ENCODE data around the gene COMMD8.

Gene COMMD8

DNA sequence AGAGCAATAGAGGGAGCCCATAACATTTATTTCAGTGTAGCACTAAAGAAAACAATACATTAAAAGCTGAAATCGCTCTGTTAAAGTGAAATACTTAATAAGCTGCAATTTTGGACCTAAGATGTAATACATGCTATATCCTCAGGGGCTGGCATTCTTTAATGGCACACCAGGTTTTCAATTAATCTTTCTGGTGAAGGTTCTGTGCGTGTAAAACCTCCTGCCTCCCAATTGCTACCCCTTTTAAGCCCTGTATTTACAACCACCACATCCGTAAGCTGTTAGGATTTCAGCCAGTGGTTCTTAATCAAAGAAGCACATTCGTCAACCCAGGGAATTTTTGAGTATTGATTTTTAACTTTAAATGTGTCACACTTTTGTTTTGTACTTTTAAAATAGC lies 7.6 kb upstream of the COMMD8 start:
- no peak for DNase-seq

DNA sequence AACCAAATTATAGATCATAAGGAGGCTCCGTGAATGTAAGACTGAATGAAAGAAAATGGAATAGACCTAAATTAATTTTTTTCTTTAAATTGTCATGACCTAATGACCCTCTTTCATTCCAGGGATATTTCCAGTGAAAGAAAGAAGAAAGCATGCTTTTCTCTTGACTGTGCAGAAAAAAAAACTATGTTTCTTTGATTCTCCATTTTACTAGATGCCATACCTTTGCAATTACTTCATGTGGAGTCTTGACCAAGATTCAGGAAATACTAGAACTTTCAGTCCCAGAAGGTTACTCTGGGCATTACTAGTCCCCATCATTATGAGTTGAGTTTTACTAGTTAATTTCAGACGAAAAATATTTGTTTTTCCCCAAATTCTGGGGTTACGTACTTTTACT lies 6.4 kb upstream of the COMMD8 start:
- no peak for DNase-seq

DNA sequence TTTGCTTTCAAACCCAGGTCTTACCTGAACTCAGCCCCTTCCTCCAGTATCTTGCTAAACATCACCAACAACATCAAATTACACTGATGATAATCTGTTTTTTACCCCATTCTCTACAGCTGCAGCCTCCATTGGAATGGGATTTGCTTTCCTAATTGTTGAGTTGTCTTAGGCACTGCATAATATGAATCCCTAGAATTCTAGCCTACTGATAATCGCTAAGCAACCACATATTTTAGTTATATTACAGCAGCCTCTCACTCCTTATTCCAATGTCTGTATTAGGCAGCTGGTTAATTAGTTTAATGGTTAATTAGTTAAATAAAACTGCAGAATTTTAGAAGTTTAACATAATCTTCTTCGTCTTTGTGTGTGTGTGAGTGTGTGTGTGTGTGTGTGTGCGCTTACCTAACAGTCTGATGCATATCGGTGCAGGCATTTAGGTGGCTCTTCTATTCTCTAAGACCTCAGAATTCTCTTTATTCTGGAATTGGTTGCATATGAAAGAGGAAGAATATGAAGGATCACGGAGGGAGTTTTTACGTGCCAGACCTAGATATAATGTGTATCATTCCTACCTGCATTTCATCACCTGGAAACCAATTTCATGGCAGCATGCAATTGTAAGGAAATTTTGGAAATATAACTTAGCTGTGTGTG lies 5.3 kb upstream of the COMMD8 start:
- no peak for DNase-seq

DNA sequence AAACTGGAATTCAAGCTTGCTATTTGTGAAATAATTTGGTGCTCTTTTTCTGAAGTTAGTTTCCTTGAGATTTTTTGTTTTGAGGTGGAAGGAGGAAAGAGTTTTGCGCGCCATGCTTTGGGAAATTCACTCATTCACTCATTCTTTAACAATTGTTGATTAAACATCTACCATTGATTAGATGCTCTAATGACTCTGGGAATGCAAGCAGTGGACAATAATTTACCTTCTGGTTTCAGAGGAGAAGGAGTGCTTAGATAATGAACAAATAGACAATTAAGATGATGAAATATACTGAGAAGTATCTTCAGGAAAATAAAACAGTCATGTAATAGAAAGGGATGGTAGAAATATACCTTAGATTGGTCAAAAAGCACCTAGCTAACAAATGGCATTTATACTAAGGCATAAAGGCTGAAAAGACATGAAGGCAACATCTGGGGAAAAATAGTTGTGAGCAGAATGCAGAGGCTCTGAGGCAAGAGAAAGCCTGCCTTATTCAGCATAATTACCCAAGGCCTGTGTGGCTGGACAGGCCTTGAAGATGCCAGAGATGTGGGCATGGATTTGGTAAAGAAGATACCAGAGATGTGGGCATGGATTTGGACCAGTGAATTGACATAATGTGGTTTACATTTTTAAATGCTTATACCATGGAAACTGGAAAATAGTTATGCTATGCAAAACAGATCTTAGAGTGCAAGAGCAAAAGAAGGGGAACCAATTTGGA lies 2.7 kb upstream of the COMMD8 start:
- no peak for DNase-seq

DNA sequence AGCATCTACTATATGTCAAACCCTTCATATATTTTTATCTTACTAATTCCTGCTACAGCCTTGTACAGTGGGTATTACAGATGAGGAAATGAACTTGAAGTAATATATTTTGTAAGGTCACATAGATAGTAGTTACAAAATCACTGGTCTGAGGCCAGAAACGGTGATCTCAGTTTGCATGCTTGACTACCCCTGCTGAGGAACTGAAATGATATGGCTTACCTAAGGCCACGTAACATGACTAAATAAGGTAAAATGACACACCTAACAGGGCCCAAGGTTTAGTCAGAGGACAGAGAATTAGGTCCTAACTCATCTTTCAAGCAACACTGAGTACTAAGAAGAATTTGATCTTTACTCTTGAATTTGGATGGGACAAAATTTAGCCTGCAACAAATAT lies 1.5 kb upstream of the COMMD8 start:
- no peak for DNase-seq

DNA sequence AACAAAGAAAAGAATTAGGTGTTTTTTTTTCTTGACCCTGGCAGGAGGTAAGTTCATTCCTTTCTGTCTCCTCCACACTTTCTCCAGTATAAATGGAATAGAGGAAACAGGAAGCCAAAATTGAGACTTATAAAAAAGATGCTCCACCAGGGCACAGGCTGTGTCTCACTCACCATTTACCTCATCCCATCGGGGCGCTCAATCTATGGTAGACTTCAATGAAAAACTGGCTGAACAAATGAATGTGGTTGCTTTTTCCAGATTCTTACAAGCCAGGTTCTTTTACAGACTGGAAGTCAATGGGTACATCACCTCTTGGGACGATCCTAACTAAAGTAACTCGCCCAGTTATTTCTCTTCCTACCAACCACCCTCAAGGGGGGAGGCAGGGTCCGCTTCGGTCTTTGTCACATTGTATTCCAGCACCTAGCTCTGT lies 685 bp downstream of the COMMD8 start:
- no peak for DNase-seq

DNA sequence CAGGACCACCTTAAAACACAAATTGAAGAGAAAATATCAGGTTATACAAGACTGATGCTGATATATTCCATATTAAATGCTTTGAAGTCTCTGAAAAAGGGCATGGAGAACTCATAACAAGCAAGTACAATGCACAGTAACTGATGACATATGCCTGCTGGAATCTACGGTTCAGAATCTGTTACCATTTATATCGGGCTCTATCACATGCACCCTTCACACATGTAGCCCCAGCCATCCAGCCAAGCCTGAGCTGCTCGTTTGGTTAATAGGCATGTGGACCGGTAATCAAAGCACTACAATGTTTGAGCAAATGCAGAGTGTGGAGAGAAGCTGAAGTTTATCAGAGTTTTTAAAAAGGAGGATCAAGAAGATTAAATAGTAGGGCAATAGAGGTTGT lies 11.8 kb downstream of the COMMD8 start:
- DNase-seq = no peak

DNA sequence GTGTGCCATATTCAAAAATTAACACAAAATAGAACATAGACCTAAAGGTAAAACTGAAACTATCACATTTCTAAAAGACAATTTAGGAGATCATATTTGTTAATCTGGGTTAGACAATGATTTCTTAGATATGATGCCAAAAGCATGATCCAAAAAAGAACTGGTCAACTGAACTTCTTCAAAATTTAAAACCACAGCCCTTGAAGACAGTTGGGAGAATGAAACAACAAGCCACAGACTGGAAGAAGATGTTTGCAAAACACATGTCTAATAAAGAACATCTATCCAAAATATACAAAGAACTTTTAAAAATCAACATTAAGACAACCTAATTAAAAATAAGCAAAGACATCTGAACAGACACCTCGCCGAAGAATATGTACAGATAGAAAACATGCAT lies 19.5 kb downstream of the COMMD8 start:
- DNase-seq = no peak

DNA sequence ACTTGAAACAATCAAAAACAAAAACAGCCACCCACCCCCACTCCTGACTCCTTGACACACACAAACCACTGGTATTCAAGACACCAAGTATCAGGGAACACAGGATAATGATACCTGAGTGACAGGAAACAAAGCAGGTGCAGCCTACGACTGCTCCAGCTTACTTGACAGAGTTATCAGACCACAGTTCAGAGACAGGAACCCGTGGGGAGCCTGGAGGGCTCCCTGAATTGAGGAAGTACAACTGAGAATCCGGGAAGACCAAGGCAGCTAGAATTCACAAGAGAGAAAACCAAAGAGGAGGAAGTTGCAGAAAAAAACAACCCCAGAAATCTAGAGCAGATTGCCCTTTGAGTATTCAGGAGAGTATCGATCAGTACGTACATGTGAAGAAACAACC lies 20.5 kb downstream of the COMMD8 start:
- DNase-seq = no peak

DNA sequence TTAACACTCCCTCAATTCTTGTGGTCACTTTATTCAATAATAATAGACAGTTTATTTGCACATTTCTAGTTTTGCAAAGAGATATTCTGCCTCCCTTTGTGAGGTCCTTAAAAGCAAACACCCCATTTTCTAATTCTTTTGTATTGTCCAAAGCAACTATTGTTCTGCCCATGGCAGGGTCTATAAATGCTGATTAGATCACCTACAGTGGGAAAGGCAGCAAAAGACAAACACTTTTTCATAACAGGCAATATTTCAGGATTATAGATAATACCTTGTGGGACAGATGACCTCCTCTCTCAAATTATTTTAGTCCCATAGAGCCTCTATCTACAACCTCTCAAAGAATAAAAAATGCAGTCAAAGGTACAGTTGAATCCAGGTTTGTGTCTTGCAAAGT lies 28.6 kb downstream of the COMMD8 start:
- DNase-seq = no peak

DNA sequence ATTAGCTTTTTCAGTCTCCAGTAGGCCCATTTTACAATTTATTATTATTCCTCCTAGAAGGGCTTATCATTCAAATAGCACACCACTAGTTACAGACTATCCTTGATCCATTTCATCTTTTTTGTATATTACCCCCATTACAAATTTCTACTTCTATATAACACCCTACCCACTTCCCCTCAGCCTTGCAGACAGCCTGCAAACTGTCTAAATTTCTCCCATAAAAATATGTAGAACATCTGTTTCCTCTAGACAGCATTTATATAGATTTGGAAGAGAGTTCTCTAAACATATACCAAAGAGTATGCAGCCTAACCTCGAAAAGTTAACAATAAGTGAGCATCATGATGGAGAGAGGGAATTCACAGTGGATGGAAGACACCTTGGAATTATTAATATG lies 30.8 kb downstream of the COMMD8 start:
- DNase-seq = no peak

DNA sequence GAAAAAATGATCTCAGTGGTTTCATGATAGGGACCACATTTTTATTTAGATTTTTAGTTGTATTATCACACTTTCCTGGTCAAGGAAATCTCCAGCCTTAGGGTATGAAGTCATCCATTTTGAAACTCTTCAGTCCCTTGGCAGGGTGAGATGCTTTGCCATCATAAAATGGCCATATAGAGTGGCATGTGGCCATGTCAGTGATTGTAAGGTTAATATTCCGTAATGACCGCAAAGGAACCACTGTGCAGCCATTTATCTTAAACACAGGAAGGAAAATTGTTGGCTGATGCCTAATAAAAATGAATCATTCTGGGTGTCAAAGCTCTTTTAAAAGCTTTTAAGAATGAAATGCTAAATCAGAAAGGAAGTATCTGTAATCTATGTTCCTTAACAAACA lies 35.6 kb downstream of the COMMD8 start:
- no peak for DNase-seq

DNA sequence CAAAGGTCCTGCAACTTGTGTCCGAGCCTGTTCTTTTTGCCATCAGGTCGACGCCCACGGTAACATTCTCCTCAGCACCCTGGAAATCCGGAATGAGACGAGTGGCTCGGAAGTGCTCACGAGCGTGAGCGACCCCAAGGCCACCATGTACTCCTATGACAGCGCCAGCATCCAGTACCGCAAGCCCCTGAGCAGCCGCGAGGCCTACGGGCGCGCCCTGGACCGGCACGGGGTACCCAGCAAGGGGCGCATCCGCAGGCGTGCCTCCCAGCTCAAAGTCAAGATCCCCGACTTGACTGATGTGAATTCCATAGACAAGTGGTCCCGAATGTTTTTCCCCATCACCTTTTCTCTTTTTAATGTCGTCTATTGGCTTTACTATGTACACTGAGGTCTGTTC lies 37.9 kb downstream of the COMMD8 start:
- no peak for DNase-seq

DNA sequence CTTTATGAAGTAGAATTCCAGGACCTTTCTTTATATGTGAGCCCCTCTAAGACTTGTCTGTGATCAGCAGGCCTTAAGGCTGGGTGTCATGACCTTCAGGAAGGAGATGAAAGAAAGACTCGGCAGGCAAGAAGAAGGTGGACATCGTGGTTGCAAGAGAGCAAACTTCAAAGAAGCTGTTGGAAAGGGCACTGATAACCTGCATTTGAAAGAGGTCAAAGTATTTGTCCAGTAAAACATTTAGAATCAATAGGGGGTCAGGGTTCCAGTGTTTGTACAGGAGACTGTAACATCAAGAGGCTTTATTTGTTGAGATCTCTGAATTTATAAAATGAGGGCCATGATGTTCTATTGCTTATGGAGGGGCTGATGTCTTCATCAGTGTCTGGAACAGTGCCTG lies 44.2 kb downstream of the COMMD8 start:
- no peak for DNase-seq

DNA sequence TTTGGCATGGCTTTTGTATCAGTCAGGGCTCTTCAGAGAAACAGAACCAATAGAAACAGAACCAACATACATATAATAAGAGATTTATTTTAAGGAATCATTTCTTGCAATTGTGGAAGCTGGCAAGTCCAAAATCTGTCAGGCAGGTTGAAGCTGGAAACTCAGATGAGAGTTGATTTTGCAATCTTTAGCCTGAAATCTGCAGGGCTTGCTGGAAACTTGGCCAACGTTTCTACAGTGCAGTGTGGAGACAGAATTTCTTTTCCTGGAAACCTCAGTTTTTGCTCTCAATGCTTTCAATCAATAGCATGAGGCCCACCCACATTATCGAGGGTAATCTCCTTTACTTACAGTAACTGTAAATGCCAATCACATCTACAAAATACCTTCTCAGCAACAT lies 45.4 kb downstream of the COMMD8 start:
- no peak for DNase-seq

DNA sequence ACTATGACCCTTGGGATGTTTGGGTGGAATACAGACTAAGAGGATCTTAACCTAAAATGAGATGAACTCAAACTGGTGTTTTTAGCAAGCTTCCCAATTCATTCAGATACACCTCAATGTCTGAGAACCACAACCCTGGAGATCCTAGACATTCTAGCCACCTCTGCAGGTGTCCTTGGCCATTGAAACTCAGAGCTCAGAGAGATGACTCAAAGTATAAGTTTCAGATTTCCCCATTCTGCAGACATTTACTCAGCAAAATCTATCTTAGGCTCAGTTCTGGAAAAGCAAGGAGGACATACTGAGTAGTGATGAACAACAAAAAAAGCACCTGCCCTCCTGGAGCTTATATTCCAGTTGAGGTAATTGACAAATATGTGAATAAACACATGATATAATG lies 47.8 kb downstream of the COMMD8 start:
- DNase-seq = no peak

DNA sequence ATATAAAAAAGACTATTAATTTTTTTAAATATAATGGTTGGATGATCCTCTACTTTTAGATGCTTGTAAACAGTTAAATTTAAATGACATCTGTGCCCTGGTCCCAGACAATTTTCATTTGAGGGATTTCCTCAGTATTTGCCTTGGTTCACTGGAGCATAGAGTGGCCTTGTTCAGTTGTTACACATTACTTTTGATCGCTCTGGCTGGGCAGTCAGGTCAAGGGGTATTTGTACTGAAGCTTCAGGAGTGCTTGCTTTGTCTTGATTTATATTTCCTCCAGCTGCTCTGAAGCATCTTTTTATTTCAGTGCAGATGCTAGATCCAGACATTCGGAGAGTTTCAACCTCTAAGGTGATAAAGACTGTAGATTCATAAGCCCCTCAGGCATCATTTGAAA lies 50.0 kb downstream of the COMMD8 start:
- DNase-seq = no peak

DNA sequence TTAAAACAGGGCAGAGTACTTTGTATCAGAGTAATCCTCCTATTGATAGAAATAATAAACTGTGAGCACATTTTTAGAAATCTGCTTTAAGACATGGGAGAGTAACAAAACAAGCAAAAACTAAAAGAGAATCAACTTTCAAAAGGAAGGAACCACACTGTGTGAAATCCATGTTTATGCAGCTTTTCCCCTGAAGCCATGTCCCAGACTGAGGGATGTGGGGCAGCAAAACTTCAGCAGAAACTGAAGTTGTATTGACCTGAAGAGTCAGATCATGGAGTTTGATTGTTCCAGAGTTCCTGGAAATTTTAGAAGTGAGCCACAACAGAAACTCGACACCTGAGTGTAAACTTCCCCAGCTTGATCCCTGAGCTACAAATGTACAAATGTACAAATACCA lies 53.2 kb downstream of the COMMD8 start:
- no peak for DNase-seq

DNA sequence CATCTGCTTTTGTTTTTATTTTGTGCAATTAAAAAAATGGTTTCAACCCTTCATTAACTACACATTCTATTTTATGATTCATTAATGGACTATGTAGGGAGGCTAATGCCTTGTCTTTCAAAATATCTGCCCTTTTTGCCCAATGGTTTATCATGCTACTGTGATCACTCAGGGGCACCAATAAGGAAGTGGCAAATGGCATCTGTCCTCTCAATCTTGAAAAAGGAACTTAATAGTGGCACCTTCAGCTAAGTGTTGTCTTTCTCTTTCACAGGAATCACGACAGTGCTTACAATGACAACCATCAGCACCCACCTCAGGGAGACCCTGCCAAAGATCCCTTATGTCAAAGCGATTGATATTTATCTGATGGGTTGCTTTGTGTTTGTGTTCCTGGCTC lies 57.1 kb downstream of the COMMD8 start:
- no peak for DNase-seq

All from NCI-H187 treated with DMSO at 0.1 percent for 48 hours (cell line).